Sciatic nerve (tissue), 2 donors: ENCODE measurements around the gene EFCC1. TPM values are rescaled to one million over a fixed set of nuclear protein-coding genes. Genes with fewer than 3 reads are reported as not detected.

ENCODE experiments used
- ATAC-seq: fragments of 200-7000 bp; cut with Tn5 transposase; one replicate; pipeline ENCODE4 v1.9.1; 2020; ENCODE audit warnings: mild to moderate bottlenecking, moderate library complexity
- DNase-seq: peaks from one replicate; pipeline ENCODE4 v3.0.0-alpha.2; 2020; ENCODE audit warnings: low spot score
- intact Hi-C: fragments of 100-400 bp; cut with DNase I; formaldehyde crosslinking; loops from one replicate; pipeline ENCODE4 v1.14.2; 2022
- total RNA-seq: library from RNA; stranded (reverse); fragmentation: NEBNext Ultra II Directional; extraction: Animal tissue kit (Norgen Biotek cat#: 25700); gene quantifications from one replicate; pipeline ENCODE4 v1.2.1, GENCODE V29; 2021
- donor health status: DM: no; HTN: no; CAD: no.
- donor health status: DM: no; HTN: no; CAD: no.

EFCC1 gene
- total RNA-seq, 1 donor from 2014 or later: 1.6 TPM

DNA sequence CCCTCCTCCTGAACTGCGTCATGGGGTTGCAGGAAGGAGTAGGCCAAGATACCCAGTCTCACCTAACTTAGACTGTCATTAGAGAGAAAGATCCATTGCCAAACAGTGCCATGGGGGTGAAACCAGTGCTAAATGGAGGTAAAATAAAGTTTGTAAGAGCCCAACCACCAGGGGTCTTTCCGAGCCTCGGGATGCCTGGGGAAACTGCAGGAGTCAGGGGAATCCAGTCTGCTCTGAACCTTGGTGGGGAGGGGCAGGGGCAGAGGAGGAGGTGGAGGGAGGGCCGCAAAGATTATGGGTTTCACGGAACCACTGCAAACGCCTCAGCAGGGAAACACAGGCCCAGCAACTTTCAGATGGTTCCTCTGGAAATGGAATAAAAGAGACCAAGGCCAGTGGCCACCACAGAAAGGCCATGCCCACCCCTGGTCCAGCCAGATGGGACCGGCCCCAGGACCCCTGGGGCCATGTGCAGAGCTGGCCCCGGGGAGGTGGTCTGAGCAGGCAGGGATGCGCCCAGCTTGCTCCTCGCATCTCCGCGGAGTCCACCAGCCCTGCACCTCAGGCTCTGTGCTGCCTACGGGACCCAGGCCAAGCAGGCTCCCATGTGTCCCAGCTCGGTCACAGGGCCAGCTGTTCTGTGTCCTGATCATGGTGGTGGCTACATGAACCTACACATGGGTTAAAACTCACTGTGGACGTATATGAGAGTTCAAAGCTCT lies 39.6 kb downstream of the EFCC1 start:
- intact Hi-C loops: no loop called here
- DNase-seq (peak; percentile 40), ATAC-seq (no peak)

DNA sequence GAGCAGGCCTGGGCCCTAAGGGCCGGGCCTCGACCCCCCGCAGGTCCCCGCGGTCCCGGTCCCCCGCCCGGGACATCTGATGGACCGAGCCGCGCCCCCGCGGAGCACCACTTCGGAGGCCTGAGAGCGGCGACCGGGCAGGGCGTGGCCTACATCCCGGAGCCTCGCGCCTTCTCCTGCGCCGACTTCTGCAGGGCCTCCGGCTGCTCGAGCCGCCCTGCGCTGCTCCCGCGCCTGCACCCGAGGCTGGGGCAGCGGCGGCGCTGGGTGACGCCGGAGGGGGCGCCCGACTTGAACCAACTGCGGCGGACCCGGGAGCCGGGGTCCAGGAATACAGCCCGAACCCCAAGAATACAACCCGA lies 44.6 kb downstream of the EFCC1 start:
- ATAC-seq (peak; percentile 42), DNase-seq (no peak)
- intact Hi-C loops: no loop called here

GRCh38 chr3:129046037-129046731 lies 45.1 kb downstream of the EFCC1 start:
- intact Hi-C loops: no loop called here
- DNase-seq (no peak), ATAC-seq (peak; percentile 17)

DNA sequence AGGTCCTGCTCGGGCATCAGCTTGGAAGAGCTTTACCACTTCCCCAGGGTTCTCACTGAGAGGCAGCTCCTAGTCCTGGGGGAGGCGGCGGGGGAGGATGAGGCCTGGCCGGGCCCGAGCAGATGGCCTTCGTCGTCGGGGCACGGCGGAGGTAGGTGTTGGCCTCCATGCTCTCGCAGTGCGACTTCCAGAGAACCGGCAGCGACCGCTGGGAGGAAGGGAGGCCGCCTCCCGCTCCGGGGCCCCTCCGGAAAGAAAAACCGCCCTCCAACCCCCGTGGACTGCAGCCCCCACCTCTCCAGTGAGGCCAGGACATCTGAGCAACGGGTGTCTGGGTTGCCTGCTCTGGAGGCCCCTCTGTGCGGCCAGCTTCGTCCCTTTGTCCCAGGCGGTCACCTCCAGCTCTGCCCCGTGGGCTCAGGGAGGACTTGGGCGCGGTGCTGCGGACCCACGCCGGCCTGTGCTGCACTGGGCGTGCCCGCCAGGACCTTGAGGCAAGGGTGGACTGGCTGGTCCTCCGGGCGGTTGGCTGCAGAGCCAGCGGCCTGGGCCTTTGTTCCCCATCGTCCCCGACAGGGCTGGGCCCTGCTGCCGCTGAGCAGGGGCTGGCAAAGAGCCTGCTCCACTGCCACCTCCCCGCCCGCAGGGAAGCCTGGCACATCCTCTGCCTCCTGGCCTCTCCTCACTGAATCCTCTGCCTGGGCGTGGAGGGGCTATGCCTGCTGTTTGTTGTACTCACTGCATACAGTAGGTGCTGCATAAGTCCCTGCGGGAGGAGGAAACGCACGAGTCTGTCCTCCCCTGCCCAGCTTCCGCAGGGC lies 45.8 kb downstream of the EFCC1 start:
- intact Hi-C loops: no loop called here
- no peak for DNase-seq

DNA sequence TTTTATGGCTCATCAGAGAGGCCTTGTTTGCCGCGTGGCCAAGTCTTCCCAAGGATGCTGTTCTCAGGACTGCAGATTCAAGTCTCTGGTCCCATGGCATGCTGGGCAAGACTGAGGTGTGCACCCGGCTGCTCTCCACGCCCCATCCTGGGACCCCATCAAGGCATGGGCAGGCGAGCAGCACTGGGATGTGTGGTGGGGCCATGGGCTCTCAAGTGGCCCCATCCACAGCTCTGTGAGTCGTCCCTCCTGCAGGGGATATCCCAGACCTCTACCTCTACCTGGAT lies 46.4 kb downstream of the EFCC1 start:
- no peak for ATAC-seq
- DNase-seq: no peak
- intact Hi-C loops: no loop called here

More for the DNA sequence above, 45.8 kb downstream of the EFCC1 start:
- peak; percentile 25 for ATAC-seq

GRCh38 chr3:129050556-129051295 lies 49.6 kb downstream of the EFCC1 start:
- ATAC-seq: no peak
- intact Hi-C loops: no loop called here
- no peak for DNase-seq

GRCh38 chr3:129051871-129052340 lies 50.8 kb downstream of the EFCC1 start:
- ATAC-seq (peak; percentile 51), DNase-seq (no peak)
- intact Hi-C loops: no loop called here

DNA sequence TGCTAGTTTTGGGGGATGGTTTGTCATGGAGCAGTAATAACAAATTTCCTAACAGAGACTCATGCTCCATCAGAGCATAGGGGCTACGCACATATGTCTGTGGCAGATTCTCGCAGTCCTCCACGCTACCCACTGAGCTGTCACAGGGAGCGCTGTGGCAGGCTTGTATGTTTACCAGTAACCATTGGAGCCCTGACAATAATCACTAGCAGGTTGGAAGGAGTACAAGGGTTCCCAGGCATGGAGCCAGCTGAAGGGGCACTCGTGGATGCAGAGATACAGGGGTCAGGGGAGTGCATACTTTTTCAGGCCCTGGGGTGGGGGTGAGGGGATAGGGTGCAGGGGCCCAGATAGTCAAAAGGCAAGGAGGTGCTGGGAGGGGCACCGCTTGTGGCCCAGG lies 51.6 kb downstream of the EFCC1 start:
- intact Hi-C loops: no loop called here
- no peak for DNase-seq
- ATAC-seq: peak; percentile 68

GRCh38 chr3:129054605-129055104 lies 53.6 kb downstream of the EFCC1 start:
- DNase-seq: no peak
- ATAC-seq: no peak

GRCh38 chr3:129056451-129057173 lies 55.5 kb downstream of the EFCC1 start:
- intact Hi-C loops: no loop called here
- ATAC-seq (no peak), DNase-seq (no peak)

More at GRCh38 chr3:129054605-129055104, 53.6 kb downstream of the EFCC1 start:
- intact Hi-C loops: no loop called here

DNA sequence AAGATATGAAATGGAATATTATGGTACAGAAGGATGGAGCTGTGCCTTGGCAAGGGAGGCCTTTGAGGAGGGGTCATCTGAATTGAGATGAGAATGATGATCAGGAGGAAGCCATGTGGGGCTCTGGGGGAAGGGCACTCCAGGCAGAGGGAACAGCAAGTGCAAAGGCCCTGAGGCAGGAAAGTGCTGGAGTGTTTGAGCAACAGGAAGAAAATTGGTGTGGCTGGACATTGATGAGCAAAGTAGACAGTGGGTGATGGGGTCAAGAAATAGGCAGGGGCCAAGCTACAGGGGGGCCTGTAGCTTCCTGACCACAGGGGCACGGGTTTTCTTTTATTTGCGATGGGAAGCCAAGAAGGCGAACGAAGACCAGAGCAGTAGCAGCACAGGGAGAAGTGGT lies 56.1 kb downstream of the EFCC1 start:
- ATAC-seq: no peak
- no peak for DNase-seq
- intact Hi-C loops: no loop called here

- intact Hi-C loops: no loop called here
- ATAC-seq (no peak), DNase-seq (no peak)
Observed at GRCh38 chr3:129058441-129059200, 57.5 kb downstream of the EFCC1 start.

DNA sequence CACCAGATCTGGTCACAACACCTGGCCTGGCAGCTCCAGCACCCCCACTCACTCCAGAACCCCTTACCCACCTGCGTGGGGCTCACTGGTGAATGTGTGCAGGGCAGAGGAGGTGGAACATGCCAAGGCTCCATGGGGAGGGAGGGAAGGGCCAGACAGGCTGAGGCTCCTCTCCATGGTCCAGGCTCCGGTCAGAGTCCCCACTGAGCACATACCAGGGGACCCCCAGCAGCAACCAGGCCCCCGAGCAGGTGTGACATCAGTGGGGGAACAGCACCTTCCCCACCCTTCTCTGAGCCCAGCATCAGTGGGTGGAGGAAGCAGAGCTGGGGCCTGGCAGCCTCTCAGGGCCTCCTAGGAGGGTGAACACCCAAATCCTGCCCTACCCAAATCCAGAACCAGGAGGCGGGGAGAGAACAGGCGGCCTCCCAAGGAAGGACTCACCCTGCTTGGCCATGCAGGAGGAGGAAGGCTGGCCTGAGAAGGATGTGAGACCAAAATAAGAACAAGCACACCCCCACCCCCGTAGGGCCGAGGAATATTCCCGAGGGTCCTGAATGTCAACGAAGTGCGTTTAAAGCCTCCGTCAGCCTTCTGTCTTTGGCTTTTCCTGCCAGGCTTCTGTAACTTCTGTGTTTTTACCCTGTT lies 58.3 kb downstream of the EFCC1 start:
- no peak for ATAC-seq
- intact Hi-C loops: no loop called here
- no peak for DNase-seq

DNA sequence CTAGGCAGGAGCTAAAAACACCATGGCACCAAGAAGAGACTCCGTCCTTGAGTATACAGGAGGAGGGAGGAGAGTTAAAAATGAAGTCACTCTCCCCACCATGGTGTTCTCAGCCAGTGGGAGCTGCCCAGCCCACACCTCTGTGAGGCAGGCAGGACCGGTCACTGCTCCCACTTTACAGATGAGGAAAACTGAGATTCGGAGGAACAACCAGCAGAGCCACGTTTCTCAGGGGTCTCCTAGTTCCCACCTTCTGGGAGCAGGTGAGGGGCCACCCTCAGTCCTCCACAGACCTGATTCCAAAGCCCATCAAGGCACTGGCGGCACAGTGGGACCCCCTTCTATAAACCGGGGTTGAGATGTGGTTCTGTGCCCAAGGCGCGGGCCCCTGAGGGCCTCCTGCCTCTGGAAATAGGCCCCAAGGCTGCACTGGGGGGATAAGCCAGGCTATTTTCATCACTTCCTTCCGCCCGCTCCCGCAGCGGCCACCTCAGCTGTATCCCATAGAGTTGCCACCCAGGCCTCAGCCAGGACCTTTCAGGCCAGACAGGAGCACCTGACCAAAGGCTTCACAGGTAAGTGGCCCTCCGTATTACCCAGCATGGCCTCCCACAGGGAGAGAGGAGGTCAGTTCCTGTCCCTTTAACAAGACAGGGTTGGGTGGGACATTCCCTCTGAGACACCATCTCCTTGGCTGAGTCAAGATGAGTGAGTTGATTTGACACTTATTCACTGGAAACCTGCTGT lies 59.3 kb downstream of the EFCC1 start, which contains the start of gene GP9:
TSS of gene GP9 (plus strand) at position 504 of the 747 bp plus-strand sequence. CDS start 961 bp downstream, outside the sequence.
- no peak for DNase-seq

GRCh38 chr3:129061023-129061887 lies 60.2 kb downstream of the EFCC1 start:
- intact Hi-C loops: no loop called here
- no peak for ATAC-seq
- no peak for DNase-seq

More for the DNA sequence above, 59.3 kb downstream of the EFCC1 start, which contains the start of gene GP9:
- intact Hi-C loops: no loop called here
- ATAC-seq: no peak
